ENCODE data around the gene NADK2. TPM values are rescaled to one million over a fixed set of nuclear protein-coding genes. Genes with fewer than 3 reads are reported as not detected.
A peak's percentile ranks its signal among the peaks of the same experiment; 100 is the strongest.

NADK2 gene
- total and polyA plus RNA-seq, 9 of the 15 experiments (the other 6 are each of a cell fraction or from before 2014, with no cell fraction given), result 10.6 to 41.0 (median 24.0) TPM

DNA sequence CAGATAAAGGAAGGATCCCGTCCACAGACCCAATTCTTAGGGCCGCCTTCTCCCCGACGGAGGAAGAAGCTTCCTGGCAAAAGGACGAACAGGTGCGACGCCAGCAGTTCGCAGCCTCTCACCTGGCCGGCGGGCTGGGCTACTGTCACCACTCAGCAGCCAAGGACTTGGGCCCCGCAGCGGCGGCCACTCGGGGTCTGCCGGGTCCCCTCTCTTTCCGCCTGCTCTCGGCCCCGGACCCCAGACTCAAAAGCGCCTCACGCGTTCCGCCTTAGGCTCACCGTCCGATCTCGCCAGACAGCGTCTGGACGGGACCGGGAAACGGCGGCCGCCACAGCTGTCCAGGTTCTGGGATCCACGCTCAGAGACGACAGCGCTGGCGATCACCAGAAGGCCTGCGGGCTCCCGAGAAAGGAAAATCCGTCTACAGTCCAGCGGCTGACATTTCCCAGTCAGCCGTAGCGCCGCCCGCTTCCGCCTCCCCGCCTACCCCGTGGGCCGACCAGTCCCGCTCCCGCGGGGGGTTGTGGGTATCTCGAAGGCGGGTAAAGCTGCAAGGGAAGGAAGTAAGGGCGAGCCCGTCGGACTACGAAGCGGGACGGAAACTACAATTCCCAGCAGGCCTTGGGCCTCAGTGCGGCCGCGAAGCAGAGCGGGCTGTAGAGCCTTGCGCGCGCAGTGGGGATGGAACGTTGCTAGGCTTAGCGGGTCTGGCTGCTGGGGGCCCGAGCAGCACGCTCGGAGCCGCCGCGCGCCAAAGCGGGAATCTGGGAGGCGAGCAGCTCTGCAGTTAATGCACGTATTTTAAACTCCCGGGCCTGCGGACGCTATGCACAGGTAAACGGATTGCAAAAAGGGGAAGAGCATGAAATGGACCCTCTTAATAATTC, 90.0 kb downstream of the NADK2 start, which contains the start of the genes LMBRD2 and SKP2 (continued):
- TF ChIP-seq, protein P1, sequence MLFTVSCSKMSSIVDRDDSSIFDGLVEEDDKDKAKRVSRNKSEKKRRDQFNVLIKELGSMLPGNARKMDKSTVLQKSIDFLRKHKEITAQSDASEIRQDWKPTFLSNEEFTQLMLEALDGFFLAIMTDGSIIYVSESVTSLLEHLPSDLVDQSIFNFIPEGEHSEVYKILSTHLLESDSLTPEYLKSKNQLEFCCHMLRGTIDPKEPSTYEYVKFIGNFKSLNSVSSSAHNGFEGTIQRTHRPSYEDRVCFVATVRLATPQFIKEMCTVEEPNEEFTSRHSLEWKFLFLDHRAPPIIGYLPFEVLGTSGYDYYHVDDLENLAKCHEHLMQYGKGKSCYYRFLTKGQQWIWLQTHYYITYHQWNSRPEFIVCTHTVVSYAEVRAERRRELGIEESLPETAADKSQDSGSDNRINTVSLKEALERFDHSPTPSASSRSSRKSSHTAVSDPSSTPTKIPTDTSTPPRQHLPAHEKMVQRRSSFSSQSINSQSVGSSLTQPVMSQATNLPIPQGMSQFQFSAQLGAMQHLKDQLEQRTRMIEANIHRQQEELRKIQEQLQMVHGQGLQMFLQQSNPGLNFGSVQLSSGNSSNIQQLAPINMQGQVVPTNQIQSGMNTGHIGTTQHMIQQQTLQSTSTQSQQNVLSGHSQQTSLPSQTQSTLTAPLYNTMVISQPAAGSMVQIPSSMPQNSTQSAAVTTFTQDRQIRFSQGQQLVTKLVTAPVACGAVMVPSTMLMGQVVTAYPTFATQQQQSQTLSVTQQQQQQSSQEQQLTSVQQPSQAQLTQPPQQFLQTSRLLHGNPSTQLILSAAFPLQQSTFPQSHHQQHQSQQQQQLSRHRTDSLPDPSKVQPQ (CRISPR knock-in tag; IDR thresholded peaks at IDR 0.05; ENCODE audit: borderline replicate concordance), result no peak
- no peak for TF ChIP-seq ZNF785 (CRISPR knock-in tag; IDR thresholded peaks at IDR 0.05)
- TF ChIP-seq SAFB2 (IDR thresholded peaks at IDR 0.05; ENCODE audit: borderline replicate concordance, low read depth, low read length, severe bottlenecking), result no peak
- TF ChIP-seq JUN (IDR thresholded peaks at IDR 0.05; ENCODE audit: borderline replicate concordance, low read depth, low read length), result peak; percentile 55; the same call in 1 of the 2 replicates
- no peak for TF ChIP-seq JUN (CRISPR knock-in tag; IDR thresholded peaks at IDR 0.05; ENCODE audit: borderline replicate concordance)
- TF ChIP-seq, protein P2, sequence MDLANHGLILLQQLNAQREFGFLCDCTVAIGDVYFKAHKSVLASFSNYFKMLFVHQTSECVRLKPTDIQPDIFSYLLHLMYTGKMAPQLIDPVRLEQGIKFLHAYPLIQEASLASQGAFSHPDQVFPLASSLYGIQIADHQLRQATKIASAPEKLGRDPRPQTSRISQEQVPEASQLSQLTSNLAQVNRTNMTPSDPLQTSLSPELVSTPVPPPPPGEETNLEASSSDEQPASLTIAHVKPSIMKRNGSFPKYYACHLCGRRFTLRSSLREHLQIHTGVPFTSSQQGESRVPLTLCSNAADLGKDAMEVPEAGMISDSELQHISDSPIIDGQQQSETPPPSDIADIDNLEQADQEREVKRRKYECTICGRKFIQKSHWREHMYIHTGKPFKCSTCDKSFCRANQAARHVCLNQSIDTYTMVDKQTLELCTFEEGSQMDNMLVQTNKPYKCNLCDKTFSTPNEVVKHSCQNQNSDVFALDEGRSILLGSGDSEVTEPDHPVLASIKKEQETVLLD (IDR thresholded peaks at IDR 0.05), result no peak
- TF ChIP-seq, protein P3, sequence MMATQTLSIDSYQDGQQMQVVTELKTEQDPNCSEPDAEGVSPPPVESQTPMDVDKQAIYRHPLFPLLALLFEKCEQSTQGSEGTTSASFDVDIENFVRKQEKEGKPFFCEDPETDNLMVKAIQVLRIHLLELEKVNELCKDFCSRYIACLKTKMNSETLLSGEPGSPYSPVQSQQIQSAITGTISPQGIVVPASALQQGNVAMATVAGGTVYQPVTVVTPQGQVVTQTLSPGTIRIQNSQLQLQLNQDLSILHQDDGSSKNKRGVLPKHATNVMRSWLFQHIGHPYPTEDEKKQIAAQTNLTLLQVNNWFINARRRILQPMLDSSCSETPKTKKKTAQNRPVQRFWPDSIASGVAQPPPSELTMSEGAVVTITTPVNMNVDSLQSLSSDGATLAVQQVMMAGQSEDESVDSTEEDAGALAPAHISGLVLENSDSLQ (IDR thresholded peaks at IDR 0.05), result no peak
- peak; percentile 84 for TF ChIP-seq TRIM28 (IDR thresholded peaks at IDR 0.05)
- TF ChIP-seq, protein P4, sequence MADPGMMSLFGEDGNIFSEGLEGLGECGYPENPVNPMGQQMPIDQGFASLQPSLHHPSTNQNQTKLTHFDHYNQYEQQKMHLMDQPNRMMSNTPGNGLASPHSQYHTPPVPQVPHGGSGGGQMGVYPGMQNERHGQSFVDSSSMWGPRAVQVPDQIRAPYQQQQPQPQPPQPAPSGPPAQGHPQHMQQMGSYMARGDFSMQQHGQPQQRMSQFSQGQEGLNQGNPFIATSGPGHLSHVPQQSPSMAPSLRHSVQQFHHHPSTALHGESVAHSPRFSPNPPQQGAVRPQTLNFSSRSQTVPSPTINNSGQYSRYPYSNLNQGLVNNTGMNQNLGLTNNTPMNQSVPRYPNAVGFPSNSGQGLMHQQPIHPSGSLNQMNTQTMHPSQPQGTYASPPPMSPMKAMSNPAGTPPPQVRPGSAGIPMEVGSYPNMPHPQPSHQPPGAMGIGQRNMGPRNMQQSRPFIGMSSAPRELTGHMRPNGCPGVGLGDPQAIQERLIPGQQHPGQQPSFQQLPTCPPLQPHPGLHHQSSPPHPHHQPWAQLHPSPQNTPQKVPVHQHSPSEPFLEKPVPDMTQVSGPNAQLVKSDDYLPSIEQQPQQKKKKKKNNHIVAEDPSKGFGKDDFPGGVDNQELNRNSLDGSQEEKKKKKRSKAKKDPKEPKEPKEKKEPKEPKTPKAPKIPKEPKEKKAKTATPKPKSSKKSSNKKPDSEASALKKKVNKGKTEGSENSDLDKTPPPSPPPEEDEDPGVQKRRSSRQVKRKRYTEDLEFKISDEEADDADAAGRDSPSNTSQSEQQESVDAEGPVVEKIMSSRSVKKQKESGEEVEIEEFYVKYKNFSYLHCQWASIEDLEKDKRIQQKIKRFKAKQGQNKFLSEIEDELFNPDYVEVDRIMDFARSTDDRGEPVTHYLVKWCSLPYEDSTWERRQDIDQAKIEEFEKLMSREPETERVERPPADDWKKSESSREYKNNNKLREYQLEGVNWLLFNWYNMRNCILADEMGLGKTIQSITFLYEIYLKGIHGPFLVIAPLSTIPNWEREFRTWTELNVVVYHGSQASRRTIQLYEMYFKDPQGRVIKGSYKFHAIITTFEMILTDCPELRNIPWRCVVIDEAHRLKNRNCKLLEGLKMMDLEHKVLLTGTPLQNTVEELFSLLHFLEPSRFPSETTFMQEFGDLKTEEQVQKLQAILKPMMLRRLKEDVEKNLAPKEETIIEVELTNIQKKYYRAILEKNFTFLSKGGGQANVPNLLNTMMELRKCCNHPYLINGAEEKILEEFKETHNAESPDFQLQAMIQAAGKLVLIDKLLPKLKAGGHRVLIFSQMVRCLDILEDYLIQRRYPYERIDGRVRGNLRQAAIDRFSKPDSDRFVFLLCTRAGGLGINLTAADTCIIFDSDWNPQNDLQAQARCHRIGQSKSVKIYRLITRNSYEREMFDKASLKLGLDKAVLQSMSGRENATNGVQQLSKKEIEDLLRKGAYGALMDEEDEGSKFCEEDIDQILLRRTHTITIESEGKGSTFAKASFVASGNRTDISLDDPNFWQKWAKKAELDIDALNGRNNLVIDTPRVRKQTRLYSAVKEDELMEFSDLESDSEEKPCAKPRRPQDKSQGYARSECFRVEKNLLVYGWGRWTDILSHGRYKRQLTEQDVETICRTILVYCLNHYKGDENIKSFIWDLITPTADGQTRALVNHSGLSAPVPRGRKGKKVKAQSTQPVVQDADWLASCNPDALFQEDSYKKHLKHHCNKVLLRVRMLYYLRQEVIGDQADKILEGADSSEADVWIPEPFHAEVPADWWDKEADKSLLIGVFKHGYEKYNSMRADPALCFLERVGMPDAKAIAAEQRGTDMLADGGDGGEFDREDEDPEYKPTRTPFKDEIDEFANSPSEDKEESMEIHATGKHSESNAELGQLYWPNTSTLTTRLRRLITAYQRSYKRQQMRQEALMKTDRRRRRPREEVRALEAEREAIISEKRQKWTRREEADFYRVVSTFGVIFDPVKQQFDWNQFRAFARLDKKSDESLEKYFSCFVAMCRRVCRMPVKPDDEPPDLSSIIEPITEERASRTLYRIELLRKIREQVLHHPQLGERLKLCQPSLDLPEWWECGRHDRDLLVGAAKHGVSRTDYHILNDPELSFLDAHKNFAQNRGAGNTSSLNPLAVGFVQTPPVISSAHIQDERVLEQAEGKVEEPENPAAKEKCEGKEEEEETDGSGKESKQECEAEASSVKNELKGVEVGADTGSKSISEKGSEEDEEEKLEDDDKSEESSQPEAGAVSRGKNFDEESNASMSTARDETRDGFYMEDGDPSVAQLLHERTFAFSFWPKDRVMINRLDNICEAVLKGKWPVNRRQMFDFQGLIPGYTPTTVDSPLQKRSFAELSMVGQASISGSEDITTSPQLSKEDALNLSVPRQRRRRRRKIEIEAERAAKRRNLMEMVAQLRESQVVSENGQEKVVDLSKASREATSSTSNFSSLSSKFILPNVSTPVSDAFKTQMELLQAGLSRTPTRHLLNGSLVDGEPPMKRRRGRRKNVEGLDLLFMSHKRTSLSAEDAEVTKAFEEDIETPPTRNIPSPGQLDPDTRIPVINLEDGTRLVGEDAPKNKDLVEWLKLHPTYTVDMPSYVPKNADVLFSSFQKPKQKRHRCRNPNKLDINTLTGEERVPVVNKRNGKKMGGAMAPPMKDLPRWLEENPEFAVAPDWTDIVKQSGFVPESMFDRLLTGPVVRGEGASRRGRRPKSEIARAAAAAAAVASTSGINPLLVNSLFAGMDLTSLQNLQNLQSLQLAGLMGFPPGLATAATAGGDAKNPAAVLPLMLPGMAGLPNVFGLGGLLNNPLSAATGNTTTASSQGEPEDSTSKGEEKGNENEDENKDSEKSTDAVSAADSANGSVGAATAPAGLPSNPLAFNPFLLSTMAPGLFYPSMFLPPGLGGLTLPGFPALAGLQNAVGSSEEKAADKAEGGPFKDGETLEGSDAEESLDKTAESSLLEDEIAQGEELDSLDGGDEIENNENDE (IDR thresholded peaks at IDR 0.05; ENCODE audit: low read depth, low read length), result no peak

Measured in K562 (cell line).